BLaER1 treated with 17β-estradiol and CSF1 and Interleukin-3, amounts not matched to agents 10 nM and 100 nM (cell line): Measurements from ENCODE around the gene LARP4B.
A peak's percentile ranks its signal among the peaks of the same experiment; 100 is the strongest.

ENCODE experiments used
- H3K27ac ChIP-seq, 11 experiments: shearing (Covaris generic); formaldehyde crosslinking; 2 replicates each; pipeline ENCODE4 v1.8.1; 2022
- H3K27me3 ChIP-seq, 11 experiments: shearing (Covaris generic); formaldehyde crosslinking; 2 replicates each; pipeline ENCODE4 v1.8.1; 2022
- H3K36me3 ChIP-seq, 11 experiments: shearing (Covaris generic); formaldehyde crosslinking; 2 replicates each; pipeline ENCODE4 v1.8.1; 2022
- H3K4me1 ChIP-seq, 10 experiments: shearing (Covaris generic); formaldehyde crosslinking; 2 replicates each; pipeline ENCODE4 v1.8.1; 2022
- H3K4me2 ChIP-seq, 11 experiments: shearing (Covaris generic); formaldehyde crosslinking; 2 replicates each; pipeline ENCODE4 v1.8.1; 2022
- H3K4me3 ChIP-seq, 10 experiments: shearing (Covaris generic); formaldehyde crosslinking; 2 replicates each; pipeline ENCODE4 v1.8.1; 2022
- H3K9ac ChIP-seq, 11 experiments: shearing (Covaris generic); formaldehyde crosslinking; 2 replicates each; pipeline ENCODE4 v1.8.1; 2022
- H3K9me3 ChIP-seq, 11 experiments: shearing (Covaris generic); formaldehyde crosslinking; replicated peaks in 1 of 11; 2 replicates each; pipeline ENCODE4 v1.8.1; 2022
- H4K20me1 ChIP-seq, 11 experiments: shearing (Covaris generic); formaldehyde crosslinking; 2 replicates each; pipeline ENCODE4 v1.8.1; 2022
- Cebpa-rat ChIP-seq, 11 experiments: shearing (Covaris generic); IDR thresholded peaks; 2 replicates each; pipeline ENCODE4 v1.8.1; 2022

Gene LARP4B

GRCh38 chr10:964321-964987 lies 32.9 kb upstream of the LARP4B start:
- no peaks in the 10 kb centered on the region for H4K20me1 ChIP-seq

GRCh38 chr10:963655-964054 lies 32.1 kb upstream of the LARP4B start:
- no peak for TF ChIP-seq Cebpa-rat (IDR thresholded peaks at IDR 0.05)
- Histone ChIP-seq H3K4me3 (no peak overlapping the region), H3K36me3 (no peaks in the 10 kb centered on the region), H4K20me1 (no peaks in the 10 kb centered on the region), H3K9me3 (no peaks in the 10 kb centered on the region), H3K27me3 (no peaks in the 10 kb centered on the region), H3K27ac (no peak overlapping the region), H3K4me2 (no peak overlapping the region), H3K9ac (no peak overlapping the region), H3K4me1 (peaks cover 0 to 3% (median 0%) of the 10 kb centered on the region in 10 experiments; a peak in 2 of 20 replicates)

More at GRCh38 chr10:964321-964987, 32.9 kb upstream of the LARP4B start:
- H3K36me3 ChIP-seq, result no peaks in the 10 kb centered on the region
- H3K4me2 ChIP-seq, result no peak overlapping the region
- TF ChIP-seq Cebpa-rat (IDR thresholded peaks at IDR 0.05), result no peak
- no peak overlapping the region for H3K27ac ChIP-seq
- H3K9me3 ChIP-seq, result no peaks in the 10 kb centered on the region
- H3K27me3 ChIP-seq, result no peaks in the 10 kb centered on the region
- no peak overlapping the region for H3K4me3 ChIP-seq
- H3K9ac ChIP-seq, result no peak overlapping the region
- peaks cover 0 to 10% (median under 1%) of the 10 kb centered on the region in 10 experiments; a peak in 7 of 20 replicates for H3K4me1 ChIP-seq

DNA sequence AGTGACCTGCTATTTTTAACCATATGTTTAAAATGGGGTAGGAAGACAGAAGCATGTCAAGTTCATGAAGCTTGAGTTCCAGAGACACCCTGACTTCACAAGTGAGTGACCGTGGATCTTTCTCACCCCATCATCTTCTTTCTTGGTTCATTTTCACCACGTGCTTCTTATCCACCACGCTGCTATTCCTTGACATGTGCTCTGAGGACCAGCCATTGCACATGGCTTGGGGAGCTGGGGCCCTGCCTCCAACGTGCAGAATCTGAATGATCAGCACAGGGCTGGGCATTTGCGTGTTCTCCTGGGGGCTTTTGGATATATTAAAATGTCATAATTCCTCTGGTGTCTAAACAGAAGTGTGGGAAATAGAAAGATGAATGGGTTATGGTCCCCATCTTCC lies 31.7 kb upstream of the LARP4B start:
- H3K4me3 ChIP-seq, result no peak overlapping the region
- H4K20me1 ChIP-seq, result no peaks in the 10 kb centered on the region
- H3K27ac ChIP-seq, result no peak overlapping the region
- H3K9me3 ChIP-seq, result no peaks in the 10 kb centered on the region
- no peak for TF ChIP-seq Cebpa-rat (IDR thresholded peaks at IDR 0.05)
- H3K36me3 ChIP-seq, result no peaks in the 10 kb centered on the region
- no peaks in the 10 kb centered on the region for H3K27me3 ChIP-seq
- no peak overlapping the region for H3K4me2 ChIP-seq
- no peaks in the 10 kb centered on the region for H3K4me1 ChIP-seq
- no peak overlapping the region for H3K9ac ChIP-seq

- Histone ChIP-seq H3K4me1 (no peaks in the 10 kb centered on the region), H3K36me3 (no peaks in the 10 kb centered on the region), H3K9me3 (no peaks in the 10 kb centered on the region), H3K9ac (no peak overlapping the region), H4K20me1 (no peaks in the 10 kb centered on the region), H3K4me3 (no peak overlapping the region), H3K27ac (no peak overlapping the region), H3K4me2 (no peak overlapping the region), H3K27me3 (no peaks in the 10 kb centered on the region)
- TF ChIP-seq Cebpa-rat (IDR thresholded peaks at IDR 0.05), result no peak
Measured at GRCh38 chr10:962342-962741, 30.8 kb upstream of the LARP4B start.

- no peaks in the 10 kb centered on the region for H3K9me3 ChIP-seq
- no peaks in the 10 kb centered on the region for H4K20me1 ChIP-seq
- H3K4me2 ChIP-seq, result no peak overlapping the region
- TF ChIP-seq Cebpa-rat (IDR thresholded peaks at IDR 0.05), result no peak
- H3K4me1 ChIP-seq, result peaks cover 4 to 9% (median 8%) of the 10 kb centered on the region in 10 experiments; a peak in 16 of 20 replicates
- no peak overlapping the region for H3K9ac ChIP-seq
- H3K27me3 ChIP-seq, result no peaks in the 10 kb centered on the region
- H3K27ac ChIP-seq, result no peak overlapping the region
- H3K36me3 ChIP-seq, result no peaks in the 10 kb centered on the region
- no peak overlapping the region for H3K4me3 ChIP-seq
Measured at GRCh38 chr10:958856-959255, 27.4 kb upstream of the LARP4B start.

- peaks cover 4 to 9% (median 8%) of the 10 kb centered on the region in 10 experiments; a peak in 16 of 20 replicates for H3K4me1 ChIP-seq
- no peak overlapping the region for H3K9ac ChIP-seq
- H3K4me2 ChIP-seq, result no peak overlapping the region
- no peak overlapping the region for H3K27ac ChIP-seq
- no peaks in the 10 kb centered on the region for H3K9me3 ChIP-seq
- H3K36me3 ChIP-seq, result no peaks in the 10 kb centered on the region
- H3K27me3 ChIP-seq, result no peaks in the 10 kb centered on the region
- no peak for TF ChIP-seq Cebpa-rat (IDR thresholded peaks at IDR 0.05)
- no peaks in the 10 kb centered on the region for H4K20me1 ChIP-seq
- H3K4me3 ChIP-seq, result no peak overlapping the region
Measured at GRCh38 chr10:958106-958505, 26.6 kb upstream of the LARP4B start.

DNA sequence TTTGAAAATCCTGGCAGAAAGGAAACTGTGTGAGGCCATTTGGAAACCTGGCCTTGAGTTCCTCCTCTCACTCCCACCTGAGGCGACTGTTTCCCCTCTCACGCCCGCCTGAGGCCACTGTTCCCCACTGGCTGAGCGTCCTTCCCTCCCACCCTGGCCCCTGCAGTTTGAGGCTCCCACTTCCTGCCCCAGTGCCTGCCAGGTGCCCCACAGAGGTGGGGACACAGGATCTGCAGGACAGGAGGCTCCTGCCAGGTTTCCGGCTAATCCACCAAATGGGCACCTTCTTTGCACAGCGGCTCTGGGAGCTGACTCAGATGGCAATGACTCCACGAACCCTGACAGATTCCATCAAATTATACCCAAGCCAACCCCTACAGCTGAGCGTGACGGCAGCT lies 24.3 kb upstream of the LARP4B start:
- peaks cover 4 to 9% (median 8%) of the 10 kb centered on the region in 10 experiments; a peak in 16 of 20 replicates for H3K4me1 ChIP-seq
- H3K9me3 ChIP-seq, result no peaks in the 10 kb centered on the region
- H3K4me2 ChIP-seq, result peak overlapping the region in 1 of 11 experiments; percentile 37; a peak in 4 of 22 replicates
- H3K4me3 ChIP-seq, result no peak overlapping the region
- no peak for TF ChIP-seq Cebpa-rat (IDR thresholded peaks at IDR 0.05)
- 0 out of 22 replicates have a peak overlapping the region, but pooled peaks of 1 of the 11 experiments have one; percentile 35 for H3K9ac ChIP-seq
- no peaks in the 10 kb centered on the region for H3K36me3 ChIP-seq
- H3K27ac ChIP-seq, result no peak overlapping the region
- no peaks in the 10 kb centered on the region for H4K20me1 ChIP-seq
- no peaks in the 10 kb centered on the region for H3K27me3 ChIP-seq

- Histone ChIP-seq H3K9ac (0 out of 22 replicates have a peak overlapping the region, but pooled peaks of 1 of the 11 experiments have one; percentile 35), H4K20me1 (no peaks in the 10 kb centered on the region), H3K4me3 (no peak overlapping the region), H3K27ac (no peak overlapping the region), H3K4me2 (peak overlapping the region in 9 of 11 experiments; percentile 15 to 60 (median 39); a peak in 12 of 22 replicates), H3K9me3 (no peaks in the 10 kb centered on the region), H3K27me3 (no peaks in the 10 kb centered on the region), H3K36me3 (no peaks in the 10 kb centered on the region), H3K4me1 (peaks cover 4 to 9% (median 8%) of the 10 kb centered on the region in 10 experiments; a peak in 16 of 20 replicates)
- no peak for TF ChIP-seq Cebpa-rat (IDR thresholded peaks at IDR 0.05)
Measured at GRCh38 chr10:955127-955819, 23.8 kb upstream of the LARP4B start.

DNA sequence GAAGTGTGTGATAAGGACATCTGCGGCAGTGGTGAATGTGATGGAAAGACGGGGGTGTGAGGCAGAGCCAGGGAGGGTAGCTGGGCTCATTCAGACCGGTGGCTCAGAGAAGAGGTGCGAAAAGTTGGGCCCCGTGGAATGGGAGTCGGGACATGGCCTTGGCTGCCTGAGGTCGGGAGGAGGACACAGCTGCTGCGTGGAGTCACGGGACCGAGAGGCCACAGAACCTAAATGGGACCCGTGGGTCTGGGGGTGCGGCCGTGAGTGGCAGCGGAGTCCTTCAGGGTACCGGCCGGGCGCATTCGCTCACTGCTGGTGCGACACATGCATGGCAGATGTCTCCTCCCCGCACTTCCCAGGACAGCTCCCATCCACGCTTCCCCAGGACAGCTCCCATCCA lies 22.9 kb upstream of the LARP4B start:
- Histone ChIP-seq H4K20me1 (no peaks in the 10 kb centered on the region), H3K9ac (no peak overlapping the region), H3K4me2 (no peak overlapping the region), H3K27me3 (no peaks in the 10 kb centered on the region), H3K9me3 (no peaks in the 10 kb centered on the region), H3K4me1 (peaks cover 4 to 13% (median 8%) of the 10 kb centered on the region in 10 experiments; a peak in 16 of 20 replicates), H3K27ac (no peak overlapping the region), H3K4me3 (no peak overlapping the region), H3K36me3 (no peaks in the 10 kb centered on the region)
- TF ChIP-seq Cebpa-rat (IDR thresholded peaks at IDR 0.05), result no peak
